Mesothelial cell of epicardium (in vitro differentiated cells): ENCODE measurements around the gene SPATA13. TPM values are rescaled to one million over a fixed set of nuclear protein-coding genes. Genes with fewer than 3 reads are reported as not detected.

Experiments used
- DNase-seq, 2 experiments: peaks; one replicate each; pipeline ENCODE4 v3.0.0; 2021; ENCODE audit warnings: low spot score in 2 of 2; ENCODE audit not compliant: unreplicated experiment in 2 of 2
- H3K27ac Mint-ChIP-seq: 2 replicates; pipeline ENCODE4 v1.8.0; 2021; ENCODE audit warnings: mixed read lengths
- H3K27me3 Mint-ChIP-seq: 2 replicates; pipeline ENCODE4 v1.8.0; 2021; ENCODE audit warnings: low read depth, mixed read lengths
- H3K36me3 Mint-ChIP-seq: 2 replicates; pipeline ENCODE4 v1.8.0; 2021; ENCODE audit warnings: mixed read lengths
- H3K4me1 Mint-ChIP-seq: 2 replicates; pipeline ENCODE4 v1.8.0; 2021; ENCODE audit warnings: mixed read lengths
- H3K4me3 Mint-ChIP-seq: 2 replicates; pipeline ENCODE4 v1.8.0; 2021; ENCODE audit warnings: mild to moderate bottlenecking, moderate library complexity, mixed read lengths
- H3K9me3 Mint-ChIP-seq: 2 replicates; pipeline ENCODE4 v1.8.0; 2021; ENCODE audit warnings: mixed read lengths
- total RNA-seq: library from RNA; stranded (reverse); gene quantifications from 3 replicates; pipeline ENCODE4 v1.2.1, GENCODE V29; 2021
- TF ChIP-seq, protein P1 (sequence below): fragments of 200-600 bp; sonication (generic); IDR thresholded peaks from one replicate; pipeline ENCODE4 v1.5.0; 2021; ENCODE audit warnings: antibody characterized with exemption; ENCODE audit not compliant: unreplicated experiment

Gene SPATA13
- total RNA-seq, 1 donor from 2014 or later = 3.8 TPM

DNA sequence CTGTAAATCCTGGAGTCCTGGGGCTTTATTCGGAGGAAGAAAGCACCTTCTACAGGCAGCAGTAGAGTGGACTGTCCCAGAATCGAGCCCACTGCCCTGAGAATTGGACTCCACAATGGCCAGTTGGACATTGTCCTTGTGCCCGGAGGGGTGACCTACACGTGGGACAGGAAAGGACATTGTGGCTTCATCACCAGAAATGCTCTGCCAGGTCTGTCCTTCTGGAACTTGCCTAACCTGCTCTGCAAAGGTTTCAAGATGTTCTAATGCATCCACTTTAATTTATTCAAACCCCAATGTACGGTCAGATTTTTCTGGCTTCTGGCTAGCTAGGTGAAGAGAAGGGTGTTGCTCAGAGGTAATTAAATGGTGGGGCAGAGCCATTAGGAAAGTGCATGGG lies 32.4 kb upstream of the SPATA13 start:
- DNase-seq = no peak
- Mint-ChIP-seq H3K9me3 (peaks cover 5% of the 10 kb centered on the region), H3K4me3 (no peak overlapping the region), H3K27me3 (peaks cover 20% of the 10 kb centered on the region), H3K4me1 (peaks cover 12% of the 10 kb centered on the region), H3K36me3 (peaks cover 3% of the 10 kb centered on the region), H3K27ac (no peak overlapping the region)
- TF ChIP-seq, protein P1, sequence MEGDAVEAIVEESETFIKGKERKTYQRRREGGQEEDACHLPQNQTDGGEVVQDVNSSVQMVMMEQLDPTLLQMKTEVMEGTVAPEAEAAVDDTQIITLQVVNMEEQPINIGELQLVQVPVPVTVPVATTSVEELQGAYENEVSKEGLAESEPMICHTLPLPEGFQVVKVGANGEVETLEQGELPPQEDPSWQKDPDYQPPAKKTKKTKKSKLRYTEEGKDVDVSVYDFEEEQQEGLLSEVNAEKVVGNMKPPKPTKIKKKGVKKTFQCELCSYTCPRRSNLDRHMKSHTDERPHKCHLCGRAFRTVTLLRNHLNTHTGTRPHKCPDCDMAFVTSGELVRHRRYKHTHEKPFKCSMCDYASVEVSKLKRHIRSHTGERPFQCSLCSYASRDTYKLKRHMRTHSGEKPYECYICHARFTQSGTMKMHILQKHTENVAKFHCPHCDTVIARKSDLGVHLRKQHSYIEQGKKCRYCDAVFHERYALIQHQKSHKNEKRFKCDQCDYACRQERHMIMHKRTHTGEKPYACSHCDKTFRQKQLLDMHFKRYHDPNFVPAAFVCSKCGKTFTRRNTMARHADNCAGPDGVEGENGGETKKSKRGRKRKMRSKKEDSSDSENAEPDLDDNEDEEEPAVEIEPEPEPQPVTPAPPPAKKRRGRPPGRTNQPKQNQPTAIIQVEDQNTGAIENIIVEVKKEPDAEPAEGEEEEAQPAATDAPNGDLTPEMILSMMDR = no peak

DNA sequence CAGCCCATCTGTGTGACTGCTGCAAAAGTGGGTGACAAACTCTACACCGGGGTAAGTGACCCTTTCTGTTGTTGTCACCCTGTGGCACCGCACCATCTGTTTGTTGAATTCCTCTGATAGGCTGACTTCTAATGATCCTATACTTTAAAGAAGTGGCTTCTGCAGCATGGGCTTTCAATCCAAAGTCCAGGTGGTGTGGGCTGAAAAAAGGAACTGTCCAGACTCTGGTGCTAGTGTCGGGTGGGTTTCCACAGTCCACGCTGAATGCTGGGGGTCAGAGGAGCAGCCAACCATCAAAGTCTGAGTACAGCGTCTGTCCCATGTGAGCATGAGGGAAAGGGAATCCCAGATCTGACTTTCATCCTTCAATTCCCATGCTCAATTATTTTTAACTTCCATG lies 31.6 kb upstream of the SPATA13 start:
- H3K27me3 Mint-ChIP-seq = peaks cover 22% of the 10 kb centered on the region
- peaks cover 5% of the 10 kb centered on the region for H3K9me3 Mint-ChIP-seq
- H3K27ac Mint-ChIP-seq = no peak overlapping the region
- H3K36me3 Mint-ChIP-seq = peaks cover 3% of the 10 kb centered on the region
- no peak overlapping the region for H3K4me3 Mint-ChIP-seq
- TF ChIP-seq, protein P1 = no peak
- no peak for DNase-seq
- peaks cover 12% of the 10 kb centered on the region for H3K4me1 Mint-ChIP-seq

DNA sequence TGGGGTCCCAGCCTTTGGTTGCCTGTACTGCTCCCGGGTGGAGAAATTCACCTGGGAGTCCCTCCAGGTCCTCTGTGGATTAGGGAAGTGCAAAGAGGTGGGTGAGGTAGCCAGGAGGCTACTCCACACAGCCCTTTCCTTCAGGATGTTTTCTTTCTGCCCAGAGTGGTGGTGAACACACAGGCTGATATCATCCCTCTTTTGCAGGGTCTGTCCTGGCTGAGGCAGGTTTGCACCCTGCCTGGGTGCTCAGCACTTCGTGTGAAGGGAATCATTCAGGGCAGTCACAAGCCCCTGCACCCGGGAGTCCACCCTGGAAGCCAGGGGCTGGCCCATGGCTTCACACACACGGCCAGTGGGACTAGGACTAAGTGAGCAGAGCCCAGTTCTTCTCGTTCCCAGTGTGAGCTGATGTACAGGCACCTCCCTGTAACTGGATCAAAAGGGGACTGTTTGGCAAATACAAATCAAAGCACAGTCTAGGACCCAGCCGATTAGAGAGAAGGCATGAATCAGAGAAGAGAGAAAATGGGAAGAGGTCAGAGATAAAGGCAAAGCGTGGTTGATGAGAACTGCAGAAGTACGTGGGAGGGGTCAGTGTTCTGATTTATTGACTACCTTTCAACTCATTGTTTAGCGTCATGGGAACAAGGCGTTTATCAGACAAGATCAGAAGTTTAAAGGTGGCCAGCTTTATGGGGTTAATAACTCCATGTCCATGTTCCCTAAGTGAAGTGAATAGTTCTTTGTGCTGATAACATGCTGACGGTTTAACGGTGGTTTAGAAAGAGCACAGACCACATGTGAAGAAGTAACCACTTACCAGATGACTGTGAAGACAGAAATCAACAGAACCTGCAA lies 30.4 kb upstream of the SPATA13 start:
- H3K4me3 Mint-ChIP-seq = no peak overlapping the region

DNA sequence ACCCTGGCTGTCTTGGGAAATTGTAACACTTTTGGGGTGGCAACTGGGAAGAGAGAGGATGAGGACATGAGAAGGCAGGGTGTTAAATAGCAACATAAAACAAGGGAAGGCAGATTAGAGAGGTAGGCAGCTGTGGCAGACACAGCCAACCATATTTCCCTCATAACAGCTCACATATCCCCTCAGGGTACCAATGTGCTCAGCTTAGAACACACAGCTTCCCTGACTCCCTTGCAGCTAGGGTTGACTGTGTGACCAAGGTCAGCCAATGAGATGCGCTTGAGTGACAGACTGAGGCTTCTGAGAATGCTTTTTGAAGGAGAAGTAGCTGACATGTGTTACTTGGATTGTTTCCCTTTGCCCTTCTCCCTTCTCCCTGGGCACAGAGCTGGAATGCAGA lies 28.8 kb upstream of the SPATA13 start:
- Mint-ChIP-seq H3K9me3 (peaks cover 5% of the 10 kb centered on the region), H3K27ac (no peak overlapping the region), H3K36me3 (peaks cover 3% of the 10 kb centered on the region), H3K27me3 (peaks cover 13% of the 10 kb centered on the region), H3K4me3 (no peak overlapping the region), H3K4me1 (peaks cover 14% of the 10 kb centered on the region)
- DNase-seq = no peak
- TF ChIP-seq, protein P1 = no peak

More for the DNA sequence above, 30.4 kb upstream of the SPATA13 start:
- TF ChIP-seq, protein P1 = no peak
- peaks cover 14% of the 10 kb centered on the region for H3K4me1 Mint-ChIP-seq
- DNase-seq = no peak
- peaks cover 3% of the 10 kb centered on the region for H3K36me3 Mint-ChIP-seq
- peaks cover 20% of the 10 kb centered on the region for H3K27me3 Mint-ChIP-seq
- H3K9me3 Mint-ChIP-seq = peaks cover 5% of the 10 kb centered on the region
- no peak overlapping the region for H3K27ac Mint-ChIP-seq

DNA sequence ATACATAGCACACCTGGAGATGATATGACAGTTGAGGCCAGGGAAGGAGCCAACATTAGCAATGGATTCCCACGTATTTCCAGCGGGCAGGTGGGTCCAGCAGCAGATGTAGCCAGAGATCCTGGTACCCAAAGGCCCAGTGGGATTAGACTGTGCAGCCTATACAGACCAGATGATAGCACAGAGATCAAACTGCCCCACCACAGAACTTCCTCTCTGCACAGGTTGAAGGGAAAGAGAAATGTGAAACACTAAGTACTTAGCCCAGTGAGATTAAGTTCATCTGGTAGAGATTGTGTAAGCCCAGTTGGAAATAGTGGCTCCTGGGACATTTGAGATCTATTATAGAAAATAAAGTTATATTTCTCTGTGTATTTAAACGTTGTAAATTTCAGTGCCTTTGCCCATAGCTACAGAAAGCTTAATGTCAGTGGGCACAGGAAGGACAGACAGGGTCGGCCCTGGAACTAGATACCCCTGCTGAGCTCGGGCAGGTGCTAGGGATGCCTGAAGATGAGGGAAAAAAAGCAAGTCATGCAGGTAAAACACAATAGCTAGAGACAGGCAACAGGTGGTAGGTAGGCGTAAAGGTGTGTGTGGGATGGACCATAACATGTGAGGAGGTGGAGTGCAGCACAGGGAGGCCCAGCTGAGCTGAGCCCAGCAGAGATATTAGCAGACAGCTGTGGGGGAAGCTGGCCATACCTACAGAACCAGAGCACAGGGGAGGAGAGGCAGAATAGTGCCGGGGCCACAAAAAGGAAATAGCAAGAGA lies 27.3 kb upstream of the SPATA13 start:
- no peak overlapping the region for H3K27ac Mint-ChIP-seq
- TF ChIP-seq, protein P1 = no peak
- DNase-seq = no peak
- peaks cover 12% of the 10 kb centered on the region for H3K4me1 Mint-ChIP-seq
- peaks cover 3% of the 10 kb centered on the region for H3K36me3 Mint-ChIP-seq
- no peak overlapping the region for H3K4me3 Mint-ChIP-seq
- H3K9me3 Mint-ChIP-seq = peaks cover 5% of the 10 kb centered on the region
- peaks cover 5% of the 10 kb centered on the region for H3K27me3 Mint-ChIP-seq
